Activated CD8-positive, alpha-beta memory T cell treated with anti-CD3 and anti-CD28 coated beads, Interleukin-2, amount 50 U/mL, for 24 hours (primary cell): ENCODE data around the gene NISCH.
"Not testable (repeated sequence)": the region's sequence is repeated elsewhere in the genome, so short reads cannot be mapped to it uniquely, and the experiment has no call there.

Experiments
- DNase-seq: peaks from one replicate; pipeline ENCODE4 v3.0.0-alpha.2; 2020; ENCODE audit errors: extremely low read depth

The NISCH gene

DNA sequence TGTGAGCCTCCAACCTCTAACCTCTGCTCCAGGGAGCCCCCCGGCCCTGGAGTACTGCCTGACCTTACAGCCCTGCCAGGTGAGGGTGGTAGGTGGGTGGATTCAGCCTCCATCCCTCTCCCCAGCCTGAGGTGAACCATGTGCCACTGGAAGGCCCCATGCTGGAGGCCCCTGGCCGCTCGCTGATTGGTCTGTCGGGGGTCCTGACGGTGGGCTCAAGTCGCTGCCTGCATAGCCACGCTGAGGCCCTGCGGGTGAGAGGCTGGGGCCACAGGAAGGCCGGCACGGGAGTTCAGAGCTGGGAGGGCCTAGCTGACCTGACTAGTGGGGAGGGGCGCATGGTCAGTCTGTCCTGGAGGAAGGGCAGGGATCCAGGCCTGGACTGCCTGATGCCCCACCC, 59.2 kb downstream of the NISCH start:
- DNase-seq = no peak

DNA sequence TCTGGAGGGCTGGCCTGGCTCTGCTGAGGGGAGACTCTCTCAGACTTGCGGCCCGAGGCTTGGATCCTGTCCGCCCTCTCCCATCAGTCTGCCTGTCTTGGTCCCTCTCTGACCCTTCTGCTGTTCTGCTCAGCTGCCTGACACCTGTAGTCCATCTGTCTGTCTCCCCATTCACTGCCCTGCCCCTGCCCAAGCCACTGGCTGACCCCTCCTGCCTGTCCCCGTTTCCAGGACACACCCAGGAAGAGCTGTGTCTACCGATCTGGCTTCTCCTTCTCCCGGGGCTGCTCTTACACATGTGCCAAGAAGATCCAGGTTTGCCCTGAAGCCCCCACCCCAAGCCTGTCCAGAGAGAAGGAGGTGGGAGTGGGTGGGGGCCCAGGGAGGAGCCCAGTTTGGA, 59.8 kb downstream of the NISCH start:
- no peak for DNase-seq

DNA sequence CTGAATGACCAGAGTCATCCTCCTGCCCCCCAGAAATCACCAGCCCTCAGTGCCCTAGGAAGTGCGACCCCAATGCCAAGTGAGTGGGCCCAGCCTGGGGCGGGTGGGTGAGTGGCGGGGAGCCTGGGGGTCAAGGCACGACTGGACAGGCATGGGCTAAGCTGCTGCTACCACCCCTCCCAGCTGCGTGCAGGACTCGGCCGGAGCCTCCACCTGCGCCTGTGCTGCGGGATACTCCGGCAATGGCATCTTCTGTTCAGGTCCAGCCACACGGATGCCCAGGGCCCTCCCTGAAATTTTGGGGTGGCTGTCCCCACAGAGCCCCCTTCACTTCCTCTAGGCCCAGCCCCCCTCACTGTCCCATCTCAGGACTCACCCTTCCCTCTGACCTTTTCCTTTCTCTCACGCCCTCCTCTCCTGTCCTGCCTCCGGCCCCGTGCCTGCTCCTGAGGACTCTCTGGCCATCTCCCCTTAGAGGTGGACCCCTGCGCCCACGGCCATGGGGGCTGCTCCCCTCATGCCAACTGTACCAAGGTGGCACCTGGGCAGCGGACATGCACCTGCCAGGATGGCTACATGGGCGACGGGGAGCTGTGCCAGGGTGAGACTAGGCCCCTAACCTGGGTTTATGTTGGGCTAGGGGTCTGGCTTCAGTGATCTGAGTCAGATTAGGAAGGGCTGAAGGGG, 61.2 kb downstream of the NISCH start:
- no peak for DNase-seq

- no peak for DNase-seq
Observed at GRCh38 chr3:52517796-52518722, 62.7 kb downstream of the NISCH start.

- no peak for DNase-seq
Observed at GRCh38 chr3:52518723-52519444, 63.5 kb downstream of the NISCH start.

DNA sequence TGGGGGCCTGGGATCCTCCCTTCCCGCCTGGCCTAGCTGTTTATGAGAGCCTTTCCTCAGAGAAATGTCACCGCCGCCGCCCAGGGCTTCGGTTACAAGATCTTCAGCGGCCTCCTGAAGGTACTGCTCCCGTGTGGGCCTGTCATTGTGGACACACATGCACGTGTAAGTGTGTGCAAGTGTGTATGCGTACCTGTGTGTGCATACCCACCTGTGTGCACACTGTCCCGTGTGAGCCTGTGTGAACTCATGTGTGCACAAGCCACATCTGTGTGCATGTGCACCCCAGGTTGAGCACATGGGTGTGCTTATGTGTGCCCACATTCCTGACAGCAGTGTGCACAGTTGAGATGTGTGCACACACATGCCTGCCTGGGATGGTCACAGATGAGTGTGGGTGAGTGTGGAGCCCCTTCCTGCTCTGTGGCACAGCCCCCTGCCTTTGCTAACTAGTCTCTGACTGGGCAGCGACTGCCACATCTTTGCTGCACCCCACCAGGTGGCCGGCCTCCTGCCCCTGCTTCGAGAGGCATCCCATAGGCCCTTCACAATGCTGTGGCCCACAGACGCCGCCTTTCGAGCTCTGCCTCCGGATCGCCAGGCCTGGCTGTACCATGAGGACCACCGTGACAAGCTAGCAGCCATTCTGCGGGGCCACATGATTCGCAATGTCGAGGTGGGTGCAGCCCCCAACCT, 64.2 kb downstream of the NISCH start:
- no peak for DNase-seq

DNA sequence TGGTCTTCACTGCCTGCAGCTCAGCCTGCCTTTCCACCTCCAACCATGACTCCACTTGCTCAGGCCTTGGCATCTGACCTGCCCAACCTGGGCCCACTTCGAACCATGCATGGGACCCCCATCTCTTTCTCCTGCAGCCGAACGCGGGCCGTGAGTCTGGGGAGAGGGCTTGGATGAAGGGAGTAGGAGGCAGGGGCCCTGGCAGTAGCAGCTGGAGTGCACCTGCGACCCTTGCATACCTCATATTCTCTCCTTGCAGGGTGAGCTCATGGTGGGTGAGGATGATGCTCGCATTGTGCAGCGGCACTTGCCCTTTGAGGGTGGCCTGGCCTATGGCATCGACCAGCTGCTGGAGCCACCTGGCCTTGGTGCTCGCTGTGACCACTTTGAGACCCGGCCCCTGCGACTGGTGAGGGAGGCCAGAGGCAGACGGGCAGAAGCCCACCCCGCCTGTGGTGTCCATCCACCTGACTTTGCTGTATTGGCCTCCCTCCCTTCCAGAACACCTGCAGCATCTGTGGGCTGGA, 64.8 kb downstream of the NISCH start:
- DNase-seq = no peak

DNA sequence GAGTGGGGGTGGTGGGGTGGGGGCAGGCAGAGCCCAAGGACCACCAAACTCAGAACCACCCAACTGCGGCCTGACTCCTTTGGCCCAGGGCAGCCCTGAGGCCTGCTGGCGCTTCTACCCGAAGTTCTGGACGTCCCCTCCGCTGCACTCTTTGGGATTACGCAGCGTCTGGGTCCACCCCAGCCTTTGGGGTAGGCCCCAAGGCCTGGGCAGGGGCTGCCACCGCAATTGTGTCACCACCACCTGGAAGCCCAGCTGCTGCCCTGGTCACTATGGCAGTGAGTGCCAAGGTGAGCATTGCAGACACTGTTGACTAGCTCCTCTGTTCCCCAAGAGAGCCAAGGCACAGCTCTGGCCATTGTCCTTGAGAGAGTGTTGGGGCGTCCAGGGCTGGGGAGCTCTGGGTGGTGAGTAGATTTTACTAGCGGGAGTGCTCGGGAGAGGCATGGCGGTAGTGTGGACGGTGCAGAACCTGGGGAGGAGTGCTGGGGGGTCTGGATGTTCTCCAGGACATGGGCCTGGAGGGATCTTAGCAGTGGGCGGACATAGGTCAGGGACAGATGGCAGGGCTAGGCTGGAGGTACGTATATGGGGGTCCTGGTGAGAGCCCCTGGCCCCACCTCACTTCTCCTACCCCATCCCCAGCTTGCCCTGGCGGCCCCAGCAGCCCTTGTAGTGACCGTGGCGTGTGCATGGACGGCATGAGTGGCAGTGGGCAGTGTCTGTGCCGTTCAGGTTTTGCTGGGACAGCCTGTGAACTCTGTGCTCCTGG, 65.5 kb downstream of the NISCH start:
- no peak for DNase-seq

DNA sequence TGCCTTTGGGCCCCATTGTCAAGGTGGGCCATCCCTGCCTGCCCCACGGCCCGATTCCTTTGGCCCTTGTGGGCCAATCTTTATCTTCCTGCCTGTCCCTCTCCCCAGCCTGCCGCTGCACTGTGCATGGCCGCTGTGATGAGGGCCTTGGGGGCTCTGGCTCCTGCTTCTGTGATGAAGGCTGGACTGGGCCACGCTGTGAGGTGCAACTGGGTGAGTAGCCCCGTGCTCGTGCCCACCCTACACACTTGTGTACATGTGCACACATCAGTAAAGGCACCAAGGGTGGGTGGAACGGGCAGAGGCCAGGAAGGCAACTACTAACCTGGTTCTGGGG, 66.1 kb downstream of the NISCH start:
- no peak for DNase-seq

DNA sequence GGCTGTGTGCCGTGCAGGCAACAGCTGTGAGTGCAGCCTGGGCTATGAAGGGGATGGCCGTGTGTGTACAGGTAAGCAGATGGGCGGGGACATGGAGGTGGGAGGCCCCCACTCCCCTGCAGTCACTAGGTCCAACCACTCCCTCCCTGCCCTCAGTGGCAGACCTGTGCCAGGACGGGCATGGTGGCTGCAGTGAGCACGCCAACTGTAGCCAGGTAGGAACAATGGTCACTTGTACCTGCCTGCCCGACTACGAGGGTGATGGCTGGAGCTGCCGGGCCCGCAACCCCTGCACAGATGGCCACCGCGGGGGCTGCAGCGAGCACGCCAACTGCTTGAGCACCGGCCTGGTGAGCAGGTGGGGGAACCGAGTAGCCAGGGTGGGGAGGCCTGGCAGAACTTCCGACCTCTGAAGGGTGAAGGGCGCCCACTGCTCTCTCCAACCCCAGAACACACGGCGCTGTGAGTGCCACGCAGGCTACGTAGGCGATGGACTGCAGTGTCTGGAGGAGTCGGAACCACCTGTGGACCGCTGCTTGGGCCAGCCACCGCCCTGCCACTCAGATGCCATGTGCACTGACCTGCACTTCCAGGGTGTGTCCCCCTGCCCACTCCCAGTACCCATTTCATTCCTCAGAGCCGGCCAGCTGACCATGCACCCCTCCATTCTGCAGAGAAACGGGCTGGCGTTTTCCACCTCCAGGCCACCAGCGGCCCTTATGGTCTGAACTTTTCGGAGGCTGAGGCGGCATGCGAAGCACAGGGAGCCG, 66.7 kb downstream of the NISCH start:
- no peak for DNase-seq

DNA sequence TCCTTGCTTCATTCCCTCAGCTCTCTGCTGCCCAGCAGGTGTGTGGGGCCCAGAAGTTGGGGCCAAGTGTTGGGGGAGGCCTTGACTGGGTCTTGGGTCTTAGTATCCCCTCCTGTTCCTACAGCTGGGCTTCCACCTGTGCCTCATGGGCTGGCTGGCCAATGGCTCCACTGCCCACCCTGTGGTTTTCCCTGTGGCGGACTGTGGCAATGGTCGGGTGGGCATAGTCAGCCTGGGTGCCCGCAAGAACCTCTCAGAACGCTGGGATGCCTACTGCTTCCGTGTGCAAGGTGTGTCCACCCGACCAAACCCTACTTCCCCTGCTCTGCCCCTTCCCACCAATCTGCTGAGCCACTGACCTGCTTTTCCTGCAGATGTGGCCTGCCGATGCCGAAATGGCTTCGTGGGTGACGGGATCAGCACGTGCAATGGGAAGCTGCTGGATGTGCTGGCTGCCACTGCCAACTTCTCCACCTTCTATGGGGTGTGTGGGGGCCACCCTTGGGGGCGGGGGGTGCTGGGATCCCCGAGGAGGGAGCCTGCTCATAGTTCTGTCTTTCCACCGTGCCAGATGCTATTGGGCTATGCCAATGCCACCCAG, 67.3 kb downstream of the NISCH start:
- DNase-seq = no peak

- DNase-seq = no peak
Observed at GRCh38 chr3:52523386-52524257, 68.2 kb downstream of the NISCH start.

- DNase-seq = no peak
Observed at GRCh38 chr3:52524258-52524751, 68.9 kb downstream of the NISCH start.

DNA sequence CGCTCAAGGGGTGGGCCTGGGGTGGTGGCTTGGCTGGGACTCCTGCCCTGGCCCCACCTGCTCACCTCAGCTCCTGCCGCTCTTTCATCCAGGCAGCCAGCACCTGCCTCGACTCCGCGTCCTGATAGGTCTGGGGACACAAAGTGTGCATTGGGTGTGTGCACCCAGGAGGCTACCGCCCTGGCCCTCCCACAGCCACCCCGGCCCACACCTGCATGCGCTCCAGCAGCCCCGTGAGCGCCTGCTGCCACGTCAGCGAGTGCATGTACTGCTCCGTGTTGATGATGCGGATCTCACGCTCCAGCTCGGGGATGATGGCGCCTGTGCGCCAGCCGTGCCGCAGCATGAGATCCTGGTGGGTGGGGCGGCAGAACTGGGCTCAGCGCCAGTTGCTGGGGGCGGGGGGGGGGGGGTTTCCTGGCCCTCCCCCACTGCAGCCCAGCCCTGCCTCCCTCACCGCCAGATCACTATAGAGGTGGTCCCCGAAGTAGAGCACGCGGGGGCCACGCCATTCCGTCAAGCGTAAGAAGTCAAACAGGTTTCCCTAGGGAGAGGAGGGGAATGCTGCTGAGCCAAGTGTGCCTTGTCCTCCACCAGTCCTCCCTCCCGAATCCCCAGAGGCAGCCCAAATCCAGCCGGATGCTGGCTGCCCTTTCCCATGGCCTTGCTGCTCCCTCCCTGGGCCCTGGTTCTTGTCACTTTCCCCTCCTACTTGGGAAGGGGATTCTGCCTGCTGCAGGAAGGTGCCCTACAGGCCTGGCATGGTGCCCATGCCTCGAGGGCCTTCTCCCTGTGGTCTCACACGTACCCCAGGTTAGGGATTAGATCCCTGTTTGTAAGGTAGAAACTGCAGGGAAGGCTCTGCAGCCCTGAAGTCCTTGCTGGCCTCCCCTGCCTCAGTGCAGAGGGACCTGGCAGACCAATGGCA, 69.6 kb downstream of the NISCH start:
- no peak for DNase-seq

GRCh38 chr3:52525680-52526561, 70.5 kb downstream of the NISCH start:
- no peak for DNase-seq

DNA sequence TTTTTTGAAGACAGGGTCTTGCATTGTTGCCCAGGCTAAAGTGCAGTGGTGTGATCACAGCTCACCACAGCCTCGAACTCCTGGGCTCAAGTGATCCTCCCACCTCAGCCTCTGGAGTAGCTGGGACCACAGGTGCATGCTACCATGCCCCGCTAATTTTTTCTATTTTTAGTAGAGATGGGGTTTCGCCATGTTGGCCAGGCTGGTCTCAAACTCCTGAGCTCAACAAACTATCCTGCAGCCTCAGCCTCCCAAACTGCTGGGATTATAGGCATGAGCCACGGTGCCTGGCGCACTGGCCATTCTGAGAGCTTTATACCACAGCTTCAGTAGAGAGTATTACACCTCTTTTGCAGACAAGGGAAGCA, 71.3 kb downstream of the NISCH start:
- not testable (repeated sequence) for DNase-seq
